NCI-H82 treated with DMSO at 0.1 percent for 48 hours (cell line): Measurements from ENCODE around the gene KCNH2.
"Not testable (repeated sequence)": the region's sequence is repeated elsewhere in the genome, so short reads cannot be mapped to it uniquely, and the experiment has no call there.

Experiments used
- DNase-seq: peaks from one replicate; lab custom pipeline; 2025; ENCODE audit not compliant: unreplicated experiment; lab: John Stamatoyannopoulos, UW

The KCNH2 gene

GRCh38 chr7:150910996-150911422, 67.1 kb downstream of the KCNH2 start:
- no peak for DNase-seq

- not testable (repeated sequence) for DNase-seq
These were observed 67.7 kb downstream of the KCNH2 start for GRCh38 chr7:150910305-150910995.

- DNase-seq: no peak
These were observed 68.7 kb downstream of the KCNH2 start for GRCh38 chr7:150909200-150909995.

GRCh38 chr7:150908173-150908572, 69.9 kb downstream of the KCNH2 start:
- DNase-seq: no peak

GRCh38 chr7:150904011-150904909, 73.9 kb downstream of the KCNH2 start:
- DNase-seq: no peak

- no peak for DNase-seq
These were observed 74.5 kb downstream of the KCNH2 start for GRCh38 chr7:150903606-150904005.

- no peak for DNase-seq
These were observed 75.8 kb downstream of the KCNH2 start for GRCh38 chr7:150902078-150903033.

- no peak for DNase-seq
These were observed 76.7 kb downstream of the KCNH2 start for GRCh38 chr7:150901160-150902035.

- no peak for DNase-seq
These were observed 77.4 kb downstream of the KCNH2 start for GRCh38 chr7:150900675-150901074.

- DNase-seq: no peak
These were observed 79.6 kb downstream of the KCNH2 start for GRCh38 chr7:150898475-150899011.

GRCh38 chr7:150897502-150898474, 80.3 kb downstream of the KCNH2 start:
- no peak for DNase-seq

- DNase-seq: no peak
These were observed 81.4 kb downstream of the KCNH2 start for GRCh38 chr7:150896562-150897209.

GRCh38 chr7:150895809-150896208, 82.3 kb downstream of the KCNH2 start:
- no peak for DNase-seq
